ENCODE results near the gene EXD1. TPM values are rescaled to one million over a fixed set of nuclear protein-coding genes. Genes with fewer than 3 reads are reported as not detected.
A peak's percentile ranks its signal among the peaks of the same experiment; 100 is the strongest.

Gene EXD1
- total and polyA plus RNA-seq, 9 of the 15 experiments (the other 6 are each of a cell fraction or from before 2014, with no cell fraction given) = not detected

DNA sequence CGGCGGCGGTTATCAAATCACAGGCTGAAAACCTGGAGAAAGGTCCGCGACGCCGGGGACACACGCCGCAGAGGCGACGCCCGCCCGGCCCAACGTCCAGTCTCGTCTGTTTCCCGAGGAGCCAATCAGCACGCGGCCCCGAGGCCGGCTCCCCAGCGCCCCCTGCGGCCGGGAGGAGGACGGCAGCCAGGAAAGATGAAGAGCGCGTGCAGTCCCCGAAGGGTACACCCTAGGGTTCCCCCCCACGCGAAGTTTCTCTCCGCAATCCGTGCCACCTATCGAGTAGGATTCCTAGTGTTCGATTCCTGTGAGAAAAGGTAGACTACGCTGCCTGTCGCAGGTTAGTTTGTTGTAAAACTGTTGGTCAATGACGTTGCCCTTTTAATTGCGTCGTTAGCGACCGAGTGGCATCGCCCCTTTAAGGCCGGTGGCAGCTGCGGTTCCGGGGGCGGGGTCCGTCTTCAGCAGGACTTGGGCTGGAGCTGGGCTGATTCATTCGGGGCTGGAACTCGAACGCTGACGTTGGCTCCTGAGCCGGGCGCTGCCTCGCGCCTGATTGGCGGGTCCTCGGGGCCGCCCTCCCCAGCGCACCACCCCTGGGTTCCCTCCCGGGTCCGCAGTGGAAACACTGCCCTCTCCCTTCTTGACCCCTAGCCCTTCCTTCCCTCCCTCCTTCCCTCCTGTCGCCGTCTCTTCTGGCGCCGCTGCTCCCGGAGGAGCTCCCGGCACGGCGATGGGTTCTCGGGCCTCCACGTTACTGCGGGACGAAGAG, at the start of gene EXD1, which contains the start of gene CHP1 (continued):
- TF ChIP-seq, protein P1, sequence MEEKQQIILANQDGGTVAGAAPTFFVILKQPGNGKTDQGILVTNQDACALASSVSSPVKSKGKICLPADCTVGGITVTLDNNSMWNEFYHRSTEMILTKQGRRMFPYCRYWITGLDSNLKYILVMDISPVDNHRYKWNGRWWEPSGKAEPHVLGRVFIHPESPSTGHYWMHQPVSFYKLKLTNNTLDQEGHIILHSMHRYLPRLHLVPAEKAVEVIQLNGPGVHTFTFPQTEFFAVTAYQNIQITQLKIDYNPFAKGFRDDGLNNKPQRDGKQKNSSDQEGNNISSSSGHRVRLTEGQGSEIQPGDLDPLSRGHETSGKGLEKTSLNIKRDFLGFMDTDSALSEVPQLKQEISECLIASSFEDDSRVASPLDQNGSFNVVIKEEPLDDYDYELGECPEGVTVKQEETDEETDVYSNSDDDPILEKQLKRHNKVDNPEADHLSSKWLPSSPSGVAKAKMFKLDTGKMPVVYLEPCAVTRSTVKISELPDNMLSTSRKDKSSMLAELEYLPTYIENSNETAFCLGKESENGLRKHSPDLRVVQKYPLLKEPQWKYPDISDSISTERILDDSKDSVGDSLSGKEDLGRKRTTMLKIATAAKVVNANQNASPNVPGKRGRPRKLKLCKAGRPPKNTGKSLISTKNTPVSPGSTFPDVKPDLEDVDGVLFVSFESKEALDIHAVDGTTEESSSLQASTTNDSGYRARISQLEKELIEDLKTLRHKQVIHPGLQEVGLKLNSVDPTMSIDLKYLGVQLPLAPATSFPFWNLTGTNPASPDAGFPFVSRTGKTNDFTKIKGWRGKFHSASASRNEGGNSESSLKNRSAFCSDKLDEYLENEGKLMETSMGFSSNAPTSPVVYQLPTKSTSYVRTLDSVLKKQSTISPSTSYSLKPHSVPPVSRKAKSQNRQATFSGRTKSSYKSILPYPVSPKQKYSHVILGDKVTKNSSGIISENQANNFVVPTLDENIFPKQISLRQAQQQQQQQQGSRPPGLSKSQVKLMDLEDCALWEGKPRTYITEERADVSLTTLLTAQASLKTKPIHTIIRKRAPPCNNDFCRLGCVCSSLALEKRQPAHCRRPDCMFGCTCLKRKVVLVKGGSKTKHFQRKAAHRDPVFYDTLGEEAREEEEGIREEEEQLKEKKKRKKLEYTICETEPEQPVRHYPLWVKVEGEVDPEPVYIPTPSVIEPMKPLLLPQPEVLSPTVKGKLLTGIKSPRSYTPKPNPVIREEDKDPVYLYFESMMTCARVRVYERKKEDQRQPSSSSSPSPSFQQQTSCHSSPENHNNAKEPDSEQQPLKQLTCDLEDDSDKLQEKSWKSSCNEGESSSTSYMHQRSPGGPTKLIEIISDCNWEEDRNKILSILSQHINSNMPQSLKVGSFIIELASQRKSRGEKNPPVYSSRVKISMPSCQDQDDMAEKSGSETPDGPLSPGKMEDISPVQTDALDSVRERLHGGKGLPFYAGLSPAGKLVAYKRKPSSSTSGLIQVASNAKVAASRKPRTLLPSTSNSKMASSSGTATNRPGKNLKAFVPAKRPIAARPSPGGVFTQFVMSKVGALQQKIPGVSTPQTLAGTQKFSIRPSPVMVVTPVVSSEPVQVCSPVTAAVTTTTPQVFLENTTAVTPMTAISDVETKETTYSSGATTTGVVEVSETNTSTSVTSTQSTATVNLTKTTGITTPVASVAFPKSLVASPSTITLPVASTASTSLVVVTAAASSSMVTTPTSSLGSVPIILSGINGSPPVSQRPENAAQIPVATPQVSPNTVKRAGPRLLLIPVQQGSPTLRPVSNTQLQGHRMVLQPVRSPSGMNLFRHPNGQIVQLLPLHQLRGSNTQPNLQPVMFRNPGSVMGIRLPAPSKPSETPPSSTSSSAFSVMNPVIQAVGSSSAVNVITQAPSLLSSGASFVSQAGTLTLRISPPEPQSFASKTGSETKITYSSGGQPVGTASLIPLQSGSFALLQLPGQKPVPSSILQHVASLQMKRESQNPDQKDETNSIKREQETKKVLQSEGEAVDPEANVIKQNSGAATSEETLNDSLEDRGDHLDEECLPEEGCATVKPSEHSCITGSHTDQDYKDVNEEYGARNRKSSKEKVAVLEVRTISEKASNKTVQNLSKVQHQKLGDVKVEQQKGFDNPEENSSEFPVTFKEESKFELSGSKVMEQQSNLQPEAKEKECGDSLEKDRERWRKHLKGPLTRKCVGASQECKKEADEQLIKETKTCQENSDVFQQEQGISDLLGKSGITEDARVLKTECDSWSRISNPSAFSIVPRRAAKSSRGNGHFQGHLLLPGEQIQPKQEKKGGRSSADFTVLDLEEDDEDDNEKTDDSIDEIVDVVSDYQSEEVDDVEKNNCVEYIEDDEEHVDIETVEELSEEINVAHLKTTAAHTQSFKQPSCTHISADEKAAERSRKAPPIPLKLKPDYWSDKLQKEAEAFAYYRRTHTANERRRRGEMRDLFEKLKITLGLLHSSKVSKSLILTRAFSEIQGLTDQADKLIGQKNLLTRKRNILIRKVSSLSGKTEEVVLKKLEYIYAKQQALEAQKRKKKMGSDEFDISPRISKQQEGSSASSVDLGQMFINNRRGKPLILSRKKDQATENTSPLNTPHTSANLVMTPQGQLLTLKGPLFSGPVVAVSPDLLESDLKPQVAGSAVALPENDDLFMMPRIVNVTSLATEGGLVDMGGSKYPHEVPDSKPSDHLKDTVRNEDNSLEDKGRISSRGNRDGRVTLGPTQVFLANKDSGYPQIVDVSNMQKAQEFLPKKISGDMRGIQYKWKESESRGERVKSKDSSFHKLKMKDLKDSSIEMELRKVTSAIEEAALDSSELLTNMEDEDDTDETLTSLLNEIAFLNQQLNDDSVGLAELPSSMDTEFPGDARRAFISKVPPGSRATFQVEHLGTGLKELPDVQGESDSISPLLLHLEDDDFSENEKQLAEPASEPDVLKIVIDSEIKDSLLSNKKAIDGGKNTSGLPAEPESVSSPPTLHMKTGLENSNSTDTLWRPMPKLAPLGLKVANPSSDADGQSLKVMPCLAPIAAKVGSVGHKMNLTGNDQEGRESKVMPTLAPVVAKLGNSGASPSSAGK (IDR thresholded peaks at IDR 0.05) = peak; percentile 100
- TF ChIP-seq ILF3 (IDR thresholded peaks at IDR 0.05; ENCODE audit: borderline replicate concordance) (no peak), SLC30A9 (CRISPR knock-in tag; IDR thresholded peaks at IDR 0.05) (no peak), XRCC5 (IDR thresholded peaks at IDR 0.05; ENCODE audit: low read depth, low read length) (peak; percentile 81), ZNF232 (CRISPR knock-in tag; IDR thresholded peaks at IDR 0.05) (peak; percentile 94), MAFF (IDR thresholded peaks at IDR 0.05; ENCODE audit: low read length) (no peak), ZNF507 (tag; conservative IDR thresholded peaks at IDR 0.05) (no peak), PCBP2 (IDR thresholded peaks at IDR 0.05; ENCODE audit: low read depth, low read length, poor library complexity, severe bottlenecking) (no peak), SUPT5H (IDR thresholded peaks at IDR 0.05) (peak; percentile 83), MTA1 (IDR thresholded peaks at IDR 0.05; ENCODE audit: borderline replicate concordance) (peak; percentile 62), ZSCAN29 (IDR thresholded peaks at IDR 0.05) (no peak)
- TF ChIP-seq, protein P2, sequence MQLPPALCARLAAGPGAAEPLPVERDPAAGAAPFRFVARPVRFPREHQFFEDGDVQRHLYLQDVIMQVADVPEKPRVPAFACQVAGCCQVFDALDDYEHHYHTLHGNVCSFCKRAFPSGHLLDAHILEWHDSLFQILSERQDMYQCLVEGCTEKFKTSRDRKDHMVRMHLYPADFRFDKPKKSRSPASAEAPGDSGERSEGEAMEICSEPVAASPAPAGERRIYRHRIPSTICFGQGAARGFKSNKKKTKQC (CRISPR knock-in tag; IDR thresholded peaks at IDR 0.05) = peak; percentile 93
- TF ChIP-seq, protein P3, sequence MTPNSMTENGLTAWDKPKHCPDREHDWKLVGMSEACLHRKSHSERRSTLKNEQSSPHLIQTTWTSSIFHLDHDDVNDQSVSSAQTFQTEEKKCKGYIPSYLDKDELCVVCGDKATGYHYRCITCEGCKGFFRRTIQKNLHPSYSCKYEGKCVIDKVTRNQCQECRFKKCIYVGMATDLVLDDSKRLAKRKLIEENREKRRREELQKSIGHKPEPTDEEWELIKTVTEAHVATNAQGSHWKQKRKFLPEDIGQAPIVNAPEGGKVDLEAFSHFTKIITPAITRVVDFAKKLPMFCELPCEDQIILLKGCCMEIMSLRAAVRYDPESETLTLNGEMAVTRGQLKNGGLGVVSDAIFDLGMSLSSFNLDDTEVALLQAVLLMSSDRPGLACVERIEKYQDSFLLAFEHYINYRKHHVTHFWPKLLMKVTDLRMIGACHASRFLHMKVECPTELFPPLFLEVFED (CRISPR knock-in tag; conservative IDR thresholded peaks at IDR 0.05) = 0 out of 2 replicates have a peak, but pooled peaks have one; percentile 37
- TF ChIP-seq, protein P4, sequence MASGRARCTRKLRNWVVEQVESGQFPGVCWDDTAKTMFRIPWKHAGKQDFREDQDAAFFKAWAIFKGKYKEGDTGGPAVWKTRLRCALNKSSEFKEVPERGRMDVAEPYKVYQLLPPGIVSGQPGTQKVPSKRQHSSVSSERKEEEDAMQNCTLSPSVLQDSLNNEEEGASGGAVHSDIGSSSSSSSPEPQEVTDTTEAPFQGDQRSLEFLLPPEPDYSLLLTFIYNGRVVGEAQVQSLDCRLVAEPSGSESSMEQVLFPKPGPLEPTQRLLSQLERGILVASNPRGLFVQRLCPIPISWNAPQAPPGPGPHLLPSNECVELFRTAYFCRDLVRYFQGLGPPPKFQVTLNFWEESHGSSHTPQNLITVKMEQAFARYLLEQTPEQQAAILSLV (tag; IDR thresholded peaks at IDR 0.05) = no peak

Measured in K562 (cell line).